CD8-positive, alpha-beta memory T cell (primary cell): Measurements from ENCODE around the gene F11R. TPM values are rescaled to one million over a fixed set of nuclear protein-coding genes. Genes with fewer than 3 reads are reported as not detected.
"Not testable (repeated sequence)": the region's sequence is repeated elsewhere in the genome, so short reads cannot be mapped to it uniquely, and the experiment has no call there.

ENCODE experiments used
- CTCF ChIA-PET: fragments of 350-600 bp; sonication (Branson Sonifier 250); formaldehyde crosslinking; loops from one replicate; lab custom pipeline; 2021; ENCODE audit warnings: antibody characterized with exemption; lab: Charles Lee
- POLR2A ChIA-PET: fragments of 350-600 bp; sonication (Branson Sonifier 250); formaldehyde crosslinking; loops from one replicate; lab custom pipeline; 2021; ENCODE audit warnings: antibody characterized with exemption; lab: Charles Lee
- DNase-seq, 5 donors: peaks; one replicate each; pipeline versions ENCODE4 v3.0.0 to v3.0.0-alpha.2; 2020 to 2022; ENCODE audit warnings: mixed read lengths in 1 of 5
- H3K27ac ChIP-seq: one replicate; pipeline ENCODE4 v1.7.0; 2013; ENCODE audit warnings: low read depth, mild to moderate bottlenecking, low read length, moderate library complexity
- H3K27me3 ChIP-seq: 2 replicates; pipeline ENCODE4 v1.7.0; 2013; ENCODE audit warnings: low read length, mild to moderate bottlenecking; ENCODE audit not compliant: insufficient read depth, poor library complexity, severe bottlenecking
- H3K36me3 ChIP-seq: 2 replicates; pipeline ENCODE4 v1.7.0; 2013; ENCODE audit warnings: mild to moderate bottlenecking, low read length, moderate library complexity; ENCODE audit not compliant: insufficient read depth
- H3K4me1 ChIP-seq: 2 replicates; pipeline ENCODE4 v1.7.0; 2013; ENCODE audit warnings: mild to moderate bottlenecking, low read length, moderate library complexity; ENCODE audit not compliant: insufficient read depth
- H3K4me3 ChIP-seq: 2 replicates; pipeline ENCODE4 v1.7.0; 2013; ENCODE audit warnings: mild to moderate bottlenecking, low read length
- H3K9me3 ChIP-seq: 2 replicates; pipeline ENCODE4 v1.7.0; 2013; ENCODE audit warnings: mild to moderate bottlenecking, low read length
- H3K27ac Mint-ChIP-seq, 8 donors: one replicate each; pipeline ENCODE4 v1.8.0; 2020 to 2021; ENCODE audit warnings: mixed read lengths in 8 of 8, mild to moderate bottlenecking in 6 of 8, inconsistent platforms in 3 of 8, moderate library complexity in 3 of 8
- H3K27me3 Mint-ChIP-seq, 2 donors: one replicate each; pipeline ENCODE4 v1.8.0; 2020 to 2021; ENCODE audit warnings: mixed read lengths in 2 of 2, mild to moderate bottlenecking in 1 of 2, moderate library complexity in 1 of 2
- H3K36me3 Mint-ChIP-seq, 3 donors: one replicate each; pipeline ENCODE4 v1.8.0; 2020 to 2021; ENCODE audit warnings: mixed read lengths in 3 of 3, inconsistent platforms in 1 of 3, mild to moderate bottlenecking in 1 of 3
- H3K4me1 Mint-ChIP-seq, 3 donors: one replicate each; pipeline ENCODE4 v1.8.0; 2020 to 2021; ENCODE audit warnings: mixed read lengths in 3 of 3, inconsistent platforms in 1 of 3, mild to moderate bottlenecking in 1 of 3
- H3K4me3 Mint-ChIP-seq, 7 donors: one replicate each; pipeline ENCODE4 v1.8.0; 2020 to 2021; ENCODE audit warnings: mixed read lengths in 7 of 7, mild to moderate bottlenecking in 6 of 7, moderate library complexity in 4 of 7, inconsistent platforms in 2 of 7
- H3K9me3 Mint-ChIP-seq, 5 donors: one replicate each; pipeline ENCODE4 v1.8.0; 2020 to 2022; ENCODE audit warnings: mixed read lengths in 5 of 5, mild to moderate bottlenecking in 3 of 5, moderate library complexity in 2 of 5, inconsistent platforms in 1 of 5
- polyA plus RNA-seq: library from polyadenylated mRNA; unstranded; fragments of 300-500 nt; fragmentation: Illumina TruSeq; gene quantifications from one replicate; pipeline ENCODE4 v1.2.3, GENCODE V29; 2021
- total RNA-seq, 2 experiments: library from RNA; stranded (reverse); gene quantifications; one replicate each; pipeline ENCODE4 v1.2.3, GENCODE V29; 2021

The F11R gene
- total and polyA plus RNA-seq, 3 experiments from 2014 or later = 11.6 to 18.3 (median 14.1) TPM

GRCh38 chr1:161019111-161019660 is 1.8 kb downstream of the F11R start:
- not testable (repeated sequence) for H3K9me3 Mint-ChIP-seq, H3K9me3 ChIP-seq, DNase-seq, H3K27me3 ChIP-seq, H3K4me3 ChIP-seq, H3K36me3 ChIP-seq, H3K36me3 Mint-ChIP-seq, H3K27me3 Mint-ChIP-seq
- peaks cover 20 to 63% (median 38%) of the 10 kb centered on the region in 3 donors for H3K4me1 Mint-ChIP-seq
- POLR2A ChIA-PET = interaction anchor here (0.6 to 1.4 kb wide), 3 partner anchors 20 to 478 kb away, joined by 3 to 7 read pairs (median 3); partner anchors contain the start of gene TSTD1
- peaks cover 29% of the 10 kb centered on the region for H3K4me1 ChIP-seq
- H3K27ac ChIP-seq = peak overlapping the region; percentile 31
- H3K27ac Mint-ChIP-seq = peak overlapping the region in 4 of 8 donors; percentile 29 to 96 (median 78)
- CTCF ChIA-PET = interaction anchor here (1.2 to 4.1 kb wide), 2 partner anchors 21 to 29 kb away, joined by 4 to 26 read pairs; no protein-coding TSS in a partner anchor
- peak overlapping the region in 5 of 7 donors; percentile 6 to 94 (median 90) for H3K4me3 Mint-ChIP-seq

- H3K4me1 Mint-ChIP-seq = peaks cover 26 to 66% (median 41%) of the 10 kb centered on the region in 3 donors
- H3K4me3 Mint-ChIP-seq = no peak overlapping the region
- ChIA-PET CTCF (interaction anchor here (0.9 to 4.1 kb wide), 4 partner anchors 20 to 79 kb away, joined by 3 to 26 read pairs (median 4); partner anchors contain the start of genes KLHDC9 and TSTD1), POLR2A (interaction anchor here (0.6 to 1.4 kb wide), 2 partner anchors 21 to 23 kb away, joined by 3 read pairs; partner anchors contain the start of gene TSTD1)
- no peaks in the 10 kb centered on the region for H3K9me3 ChIP-seq
- no peaks in the 10 kb centered on the region for H3K9me3 Mint-ChIP-seq
- no peaks in the 10 kb centered on the region for H3K27me3 Mint-ChIP-seq
- DNase-seq = no peak
- peaks cover 0 to 3% (median 0%) of the 10 kb centered on the region in 3 donors for H3K36me3 Mint-ChIP-seq
- H3K36me3 ChIP-seq = no peaks in the 10 kb centered on the region
- no peaks in the 10 kb centered on the region for H3K27me3 ChIP-seq
- H3K27ac Mint-ChIP-seq = peak overlapping the region in 2 of 8 donors; percentile 35 to 65
- no peak overlapping the region for H3K4me3 ChIP-seq
- H3K27ac ChIP-seq = peak overlapping the region; percentile 31
- H3K4me1 ChIP-seq = peaks cover 35% of the 10 kb centered on the region
Measured at GRCh38 chr1:161018631-161018930, 2.4 kb downstream of the F11R start.

GRCh38 chr1:161017756-161018630 is 3.0 kb downstream of the F11R start:
- Histone ChIP-seq H3K4me3 (no peak overlapping the region), H3K27ac (no peak overlapping the region), H3K4me1 (peaks cover 41% of the 10 kb centered on the region), H3K27me3 (no peaks in the 10 kb centered on the region), H3K9me3 (no peaks in the 10 kb centered on the region), H3K36me3 (no peaks in the 10 kb centered on the region)
- ChIA-PET CTCF (interaction anchor here (0.9 to 4.1 kb wide), 4 partner anchors 20 to 80 kb away, joined by 3 to 26 read pairs (median 4); partner anchors contain the start of genes KLHDC9 and TSTD1), POLR2A (interaction anchor here (0.6 to 1.4 kb wide), 2 partner anchors 21 to 24 kb away, joined by 3 read pairs; partner anchors contain the start of gene TSTD1)
- Mint-ChIP-seq H3K9me3 (no peaks in the 10 kb centered on the region), H3K36me3 (peaks cover 0 to 3% (median 0%) of the 10 kb centered on the region in 3 donors), H3K4me3 (no peak overlapping the region), H3K27ac (peak overlapping the region in 6 of 8 donors; percentile 9 to 85 (median 68)), H3K27me3 (no peaks in the 10 kb centered on the region), H3K4me1 (peaks cover 32 to 72% (median 46%) of the 10 kb centered on the region in 3 donors)
- DNase-seq = no peak

- H3K27me3 Mint-ChIP-seq, DNase-seq, H3K36me3 ChIP-seq, H3K27me3 ChIP-seq, H3K27ac ChIP-seq, H3K9me3 Mint-ChIP-seq, H3K9me3 ChIP-seq, H3K36me3 Mint-ChIP-seq, POLR2A ChIA-PET, H3K4me3 ChIP-seq, H3K4me3 Mint-ChIP-seq, CTCF ChIA-PET: not testable (repeated sequence)
- Mint-ChIP-seq H3K27ac (peak overlapping the region in 6 of 8 donors; percentile 10 to 74 (median 62)), H3K4me1 (peaks cover 35 to 75% (median 50%) of the 10 kb centered on the region in 3 donors)
- H3K4me1 ChIP-seq = peaks cover 48% of the 10 kb centered on the region
Measured at GRCh38 chr1:161017181-161017580, 3.8 kb downstream of the F11R start.

- Mint-ChIP-seq H3K4me1 (peaks cover 39 to 75% (median 54%) of the 10 kb centered on the region in 3 donors), H3K27ac (peak overlapping the region in 5 of 8 donors; percentile 3 to 95 (median 70))
- H3K4me3 Mint-ChIP-seq, H3K27me3 ChIP-seq, H3K27ac ChIP-seq, H3K9me3 Mint-ChIP-seq, H3K9me3 ChIP-seq, POLR2A ChIA-PET, H3K27me3 Mint-ChIP-seq, H3K36me3 Mint-ChIP-seq, DNase-seq, CTCF ChIA-PET, H3K36me3 ChIP-seq, H3K4me3 ChIP-seq: not testable (repeated sequence)
- peaks cover 52% of the 10 kb centered on the region for H3K4me1 ChIP-seq
Measured at GRCh38 chr1:161016683-161017082, 4.3 kb downstream of the F11R start.

- POLR2A ChIA-PET = interaction anchor here (0.8 to 2.5 kb wide), 5 partner anchors 16 to 56 kb away, joined by 3 to 15 read pairs (median 3); partner anchors contain the start of genes ARHGAP30, TSTD1 and USF1
Measured at GRCh38 chr1:161013488-161014230, 7.3 kb downstream of the F11R start.

GRCh38 chr1:161013131-161013487 is 7.8 kb downstream of the F11R start:
- no peak for DNase-seq
- no peaks in the 10 kb centered on the region for H3K9me3 Mint-ChIP-seq
- Histone ChIP-seq H3K4me1 (peaks cover 29% of the 10 kb centered on the region), H3K27ac (peak overlapping the region; percentile 71), H3K27me3 (no peaks in the 10 kb centered on the region), H3K9me3 (no peaks in the 10 kb centered on the region), H3K36me3 (no peaks in the 10 kb centered on the region), H3K4me3 (peak overlapping the region; percentile 65)
- ChIA-PET POLR2A (interaction anchor here (0.8 to 2.5 kb wide), 5 partner anchors 15 to 57 kb away, joined by 3 to 15 read pairs (median 3); partner anchors contain the start of genes ARHGAP30, TSTD1 and USF1), CTCF (interaction anchor here (1.3 to 3.7 kb wide), 6 partner anchors 16 to 84 kb away, joined by 3 to 13 read pairs (median 5); partner anchors contain the start of genes ARHGAP30 and USF1)
- peaks cover 21 to 41% (median 23%) of the 10 kb centered on the region in 3 donors for H3K4me1 Mint-ChIP-seq
- peak overlapping the region; percentile 90 to 99 (median 96) for H3K27ac Mint-ChIP-seq
- peak overlapping the region; percentile 67 to 90 (median 84) for H3K4me3 Mint-ChIP-seq
- H3K36me3 Mint-ChIP-seq = peaks cover 0 to 2% (median 0%) of the 10 kb centered on the region in 3 donors
- H3K27me3 Mint-ChIP-seq = no peaks in the 10 kb centered on the region

More at GRCh38 chr1:161013488-161014230, 7.3 kb downstream of the F11R start:
- Mint-ChIP-seq H3K27me3 (no peaks in the 10 kb centered on the region), H3K36me3 (peaks cover 0 to 2% (median 0%) of the 10 kb centered on the region in 3 donors), H3K27ac (peak overlapping the region; percentile 90 to 99 (median 96)), H3K4me3 (peak overlapping the region; percentile 67 to 90 (median 84)), H3K9me3 (no peaks in the 10 kb centered on the region), H3K4me1 (peaks cover 21 to 46% (median 27%) of the 10 kb centered on the region in 3 donors)
- H3K27me3 ChIP-seq = no peaks in the 10 kb centered on the region
- peak overlapping the region; percentile 71 for H3K27ac ChIP-seq
- no peaks in the 10 kb centered on the region for H3K9me3 ChIP-seq
- no peaks in the 10 kb centered on the region for H3K36me3 ChIP-seq
- CTCF ChIA-PET = interaction anchor here (1.0 to 3.7 kb wide), 7 partner anchors 16 to 136 kb away, joined by 3 to 13 read pairs (median 4); partner anchors contain the start of genes ARHGAP30 and USF1
- peak; percentile 39 to 76 (median 60) for DNase-seq
- peaks cover 34% of the 10 kb centered on the region for H3K4me1 ChIP-seq
- peak overlapping the region; percentile 65 for H3K4me3 ChIP-seq
